Urothelium cell line (cell line): ENCODE measurements around the gene NGRN.
"Not testable (repeated sequence)": the region's sequence is repeated elsewhere in the genome, so short reads cannot be mapped to it uniquely, and the experiment has no call there.

Experiments used
- DNase-seq: peaks from one replicate; pipeline ENCODE4 v3.0.0; 2011; ENCODE audit warnings: low spot score, mixed read lengths
- FAIRE-seq: peaks from 2 replicates; lab custom pipeline; 2011; peaks lifted over from hg19 to GRCh38; lab: Jason Lieb, UNC

NGRN gene

GRCh38 chr15:90280743-90281142, 15.3 kb downstream of the NGRN start:
- FAIRE-seq, DNase-seq: not testable (repeated sequence)

- not testable (repeated sequence) for DNase-seq, FAIRE-seq
Measured at GRCh38 chr15:90281637-90282036, 16.2 kb downstream of the NGRN start.

- peak; percentile 22 for DNase-seq
- FAIRE-seq: no peak
Measured at GRCh38 chr15:90286678-90287077, 21.2 kb downstream of the NGRN start.

- DNase-seq (no peak), FAIRE-seq (no peak)
Measured at GRCh38 chr15:90287101-90287500, 21.6 kb downstream of the NGRN start.

GRCh38 chr15:90287946-90288345, 22.5 kb downstream of the NGRN start:
- no peak for FAIRE-seq

GRCh38 chr15:90291679-90292356, 26.3 kb downstream of the NGRN start:
- peak; percentile 34 for DNase-seq
- no peak for FAIRE-seq

More at GRCh38 chr15:90287946-90288345, 22.5 kb downstream of the NGRN start:
- DNase-seq: no peak

GRCh38 chr15:90293040-90293810, 27.8 kb downstream of the NGRN start:
- peak; percentile 62 for DNase-seq
- not testable (repeated sequence) for FAIRE-seq

GRCh38 chr15:90294159-90294558, 28.7 kb downstream of the NGRN start:
- FAIRE-seq (no peak), DNase-seq (no peak)

- no peak for DNase-seq
- no peak for FAIRE-seq
Measured at GRCh38 chr15:90294601-90295269, 29.3 kb downstream of the NGRN start.

- no peak for DNase-seq
- no peak for FAIRE-seq
Measured at GRCh38 chr15:90295270-90295648, 29.8 kb downstream of the NGRN start.

- not testable (repeated sequence) for DNase-seq, FAIRE-seq
Measured at GRCh38 chr15:90296316-90296884, 30.9 kb downstream of the NGRN start.

- no peak for DNase-seq
- FAIRE-seq: no peak
Measured at GRCh38 chr15:90297021-90297420, 31.5 kb downstream of the NGRN start.

GRCh38 chr15:90300541-90300940, 35.1 kb downstream of the NGRN start:
- FAIRE-seq (no peak), DNase-seq (no peak)

- FAIRE-seq (no peak), DNase-seq (peak; percentile 45)
Measured at GRCh38 chr15:90300988-90301706, 35.7 kb downstream of the NGRN start.

- DNase-seq (no peak), FAIRE-seq (no peak)
Measured at GRCh38 chr15:90301707-90302300, 36.3 kb downstream of the NGRN start.

GRCh38 chr15:90305355-90305754, 39.9 kb downstream of the NGRN start:
- FAIRE-seq, DNase-seq: not testable (repeated sequence)

- FAIRE-seq (no peak), DNase-seq (no peak)
Measured at GRCh38 chr15:90305932-90306331, 40.5 kb downstream of the NGRN start.

- DNase-seq: no peak
- FAIRE-seq: no peak
Measured at GRCh38 chr15:90306560-90306959, 41.1 kb downstream of the NGRN start.

GRCh38 chr15:90307661-90308060, 42.2 kb downstream of the NGRN start:
- no peak for DNase-seq
- FAIRE-seq: no peak

GRCh38 chr15:90309020-90309419, 43.5 kb downstream of the NGRN start:
- DNase-seq: no peak
- no peak for FAIRE-seq
